ENCODE results near the gene SNN. TPM values are rescaled to one million over a fixed set of nuclear protein-coding genes. Genes with fewer than 3 reads are reported as not detected.

The SNN gene
- total RNA-seq, 1 experiment from 2014 or later: 15.6 TPM

DNA sequence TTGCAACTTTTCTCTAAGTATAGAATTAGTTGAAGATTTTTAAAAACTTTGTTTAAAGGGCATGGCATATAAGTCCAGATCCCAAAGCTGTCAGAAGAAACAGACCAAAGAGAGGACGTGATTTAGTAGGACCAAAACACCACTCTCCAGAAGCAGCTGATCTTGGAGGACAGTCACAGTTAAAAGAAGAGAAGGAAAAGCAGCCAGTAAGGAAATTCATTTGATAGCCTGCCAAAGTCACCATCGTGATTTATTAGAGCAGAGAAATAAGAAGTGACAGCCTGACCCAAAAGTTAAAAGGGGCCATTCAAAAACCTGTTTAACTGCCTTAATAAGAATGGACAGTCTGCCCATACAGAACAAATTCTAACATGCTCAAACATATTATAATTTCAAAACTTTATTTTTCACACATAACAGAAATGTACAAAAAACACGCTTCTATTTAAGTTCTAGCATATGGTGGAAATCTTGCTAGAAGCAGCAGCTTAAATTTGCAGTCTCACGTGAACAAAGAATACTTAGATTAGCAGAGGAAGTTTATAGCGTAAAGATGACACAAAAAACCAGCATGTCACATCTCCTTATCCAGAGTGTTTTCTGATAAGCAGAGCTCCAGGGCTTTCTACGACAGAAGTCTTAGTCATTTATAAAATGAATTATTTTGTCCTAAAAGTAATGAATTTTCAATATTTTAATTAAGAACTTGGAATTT, 37.2 kb downstream of the SNN start:
- Histone ChIP-seq H3K27me3 (ENCODE audit: control insufficient read depth, insufficient read depth, low read length) (no peaks in the 10 kb centered on the region), H3K4me1 (ENCODE audit: control insufficient read depth, insufficient read depth, low read length) (no peaks in the 10 kb centered on the region), H3K36me3 (ENCODE audit: control insufficient read depth, insufficient read depth, low read length) (no peaks in the 10 kb centered on the region), H3K9me3 (ENCODE audit: control insufficient read depth, insufficient read depth, low read depth, low read length) (no peaks in the 10 kb centered on the region), H3K4me3 (ENCODE audit: low read depth in 2 of 2, low read length in 2 of 2) (no peak overlapping the region), H3K27ac (ENCODE audit: low read length) (no peak overlapping the region)
- ChIA-PET POLR2A (no interaction called here), CTCF (no interaction called here)
- ATAC-seq (no peak), DNase-seq (ENCODE audit: low read depth, low spot score) (no peak)
- in situ Hi-C loops (cut with HindIII; ENCODE audit: low pct_unique_long_range_greater_than_20kb, low sequenced_read_pairs) (no loop called here), intact Hi-C loops (cut with micrococcal nuclease; ENCODE audit: unreplicated experiment) (no loop called here)
- BruUV-seq (replicated peaks): TSS peak; percentile 47
- TF ChIP-seq TCF7L2 (IDR thresholded peaks at IDR 0.05; ENCODE audit: low read depth, low read length) (no peak), SIN3A (IDR thresholded peaks at IDR 0.05; ENCODE audit: borderline replicate concordance, insufficient read depth, low read depth, low read length) (no peak), POLR2AphosphoS5 (IDR thresholded peaks at IDR 0.05; ENCODE audit: low read depth, low read length) (no peak)
- TF ChIP-seq, protein P1, sequence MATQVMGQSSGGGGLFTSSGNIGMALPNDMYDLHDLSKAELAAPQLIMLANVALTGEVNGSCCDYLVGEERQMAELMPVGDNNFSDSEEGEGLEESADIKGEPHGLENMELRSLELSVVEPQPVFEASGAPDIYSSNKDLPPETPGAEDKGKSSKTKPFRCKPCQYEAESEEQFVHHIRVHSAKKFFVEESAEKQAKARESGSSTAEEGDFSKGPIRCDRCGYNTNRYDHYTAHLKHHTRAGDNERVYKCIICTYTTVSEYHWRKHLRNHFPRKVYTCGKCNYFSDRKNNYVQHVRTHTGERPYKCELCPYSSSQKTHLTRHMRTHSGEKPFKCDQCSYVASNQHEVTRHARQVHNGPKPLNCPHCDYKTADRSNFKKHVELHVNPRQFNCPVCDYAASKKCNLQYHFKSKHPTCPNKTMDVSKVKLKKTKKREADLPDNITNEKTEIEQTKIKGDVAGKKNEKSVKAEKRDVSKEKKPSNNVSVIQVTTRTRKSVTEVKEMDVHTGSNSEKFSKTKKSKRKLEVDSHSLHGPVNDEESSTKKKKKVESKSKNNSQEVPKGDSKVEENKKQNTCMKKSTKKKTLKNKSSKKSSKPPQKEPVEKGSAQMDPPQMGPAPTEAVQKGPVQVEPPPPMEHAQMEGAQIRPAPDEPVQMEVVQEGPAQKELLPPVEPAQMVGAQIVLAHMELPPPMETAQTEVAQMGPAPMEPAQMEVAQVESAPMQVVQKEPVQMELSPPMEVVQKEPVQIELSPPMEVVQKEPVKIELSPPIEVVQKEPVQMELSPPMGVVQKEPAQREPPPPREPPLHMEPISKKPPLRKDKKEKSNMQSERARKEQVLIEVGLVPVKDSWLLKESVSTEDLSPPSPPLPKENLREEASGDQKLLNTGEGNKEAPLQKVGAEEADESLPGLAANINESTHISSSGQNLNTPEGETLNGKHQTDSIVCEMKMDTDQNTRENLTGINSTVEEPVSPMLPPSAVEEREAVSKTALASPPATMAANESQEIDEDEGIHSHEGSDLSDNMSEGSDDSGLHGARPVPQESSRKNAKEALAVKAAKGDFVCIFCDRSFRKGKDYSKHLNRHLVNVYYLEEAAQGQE (IDR thresholded peaks at IDR 0.05; ENCODE audit: insufficient read depth in 1 of 2, low read depth in 2 of 2, low read length in 1 of 2): no peak
- TF ChIP-seq, protein P2, sequence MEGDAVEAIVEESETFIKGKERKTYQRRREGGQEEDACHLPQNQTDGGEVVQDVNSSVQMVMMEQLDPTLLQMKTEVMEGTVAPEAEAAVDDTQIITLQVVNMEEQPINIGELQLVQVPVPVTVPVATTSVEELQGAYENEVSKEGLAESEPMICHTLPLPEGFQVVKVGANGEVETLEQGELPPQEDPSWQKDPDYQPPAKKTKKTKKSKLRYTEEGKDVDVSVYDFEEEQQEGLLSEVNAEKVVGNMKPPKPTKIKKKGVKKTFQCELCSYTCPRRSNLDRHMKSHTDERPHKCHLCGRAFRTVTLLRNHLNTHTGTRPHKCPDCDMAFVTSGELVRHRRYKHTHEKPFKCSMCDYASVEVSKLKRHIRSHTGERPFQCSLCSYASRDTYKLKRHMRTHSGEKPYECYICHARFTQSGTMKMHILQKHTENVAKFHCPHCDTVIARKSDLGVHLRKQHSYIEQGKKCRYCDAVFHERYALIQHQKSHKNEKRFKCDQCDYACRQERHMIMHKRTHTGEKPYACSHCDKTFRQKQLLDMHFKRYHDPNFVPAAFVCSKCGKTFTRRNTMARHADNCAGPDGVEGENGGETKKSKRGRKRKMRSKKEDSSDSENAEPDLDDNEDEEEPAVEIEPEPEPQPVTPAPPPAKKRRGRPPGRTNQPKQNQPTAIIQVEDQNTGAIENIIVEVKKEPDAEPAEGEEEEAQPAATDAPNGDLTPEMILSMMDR (IDR thresholded peaks at IDR 0.05): no peak

DNA sequence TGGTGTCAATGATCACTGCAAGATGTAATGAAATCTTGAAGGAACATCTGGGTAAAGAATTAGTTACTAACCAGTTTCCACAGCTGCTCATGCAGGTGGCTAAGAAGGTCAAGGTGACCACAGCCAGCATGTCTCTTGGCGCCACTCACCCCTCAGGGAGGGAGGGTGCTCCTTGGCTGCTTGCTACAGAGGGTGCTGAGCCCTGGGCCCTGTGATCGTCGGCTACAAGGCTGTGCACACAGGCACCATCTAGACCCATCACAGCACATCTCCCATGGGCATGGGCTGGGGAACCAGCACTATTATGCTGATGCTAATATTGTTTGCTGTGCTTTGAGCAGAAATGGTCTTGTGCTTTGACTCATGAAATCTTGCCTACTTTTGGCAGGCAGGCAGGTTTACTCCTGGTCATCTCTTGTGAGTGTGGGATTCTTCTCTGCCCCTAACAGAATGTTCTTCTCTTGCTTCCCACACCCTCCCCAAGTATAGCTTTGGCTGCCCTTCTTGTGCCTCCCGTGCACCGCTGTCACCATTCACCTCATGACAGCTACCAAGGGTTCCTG, 38.0 kb downstream of the SNN start:
- H3K4me1 ChIP-seq (ENCODE audit: control insufficient read depth, insufficient read depth, low read length): no peaks in the 10 kb centered on the region
- no peak overlapping the region for H3K4me3 ChIP-seq (ENCODE audit: low read depth in 2 of 2, low read length in 2 of 2)
- H3K27ac ChIP-seq (ENCODE audit: low read length): no peak overlapping the region
- intact Hi-C loops (cut with micrococcal nuclease; ENCODE audit: unreplicated experiment): no loop called here
- DNase-seq (ENCODE audit: low read depth, low spot score) (no peak), ATAC-seq (peak; percentile 60; the same call in 1 of the 2 replicates)
- in situ Hi-C loops (cut with HindIII; ENCODE audit: low pct_unique_long_range_greater_than_20kb, low sequenced_read_pairs): no loop called here
- POLR2A ChIA-PET: no interaction called here
- no peak for TF ChIP-seq TCF7L2 (IDR thresholded peaks at IDR 0.05; ENCODE audit: low read depth, low read length)
- no peak for TF ChIP-seq SIN3A (IDR thresholded peaks at IDR 0.05; ENCODE audit: borderline replicate concordance, insufficient read depth, low read depth, low read length)
- no peaks in the 10 kb centered on the region for H3K27me3 ChIP-seq (ENCODE audit: control insufficient read depth, insufficient read depth, low read length)
- CTCF ChIA-PET: no interaction called here
- H3K9me3 ChIP-seq (ENCODE audit: control insufficient read depth, insufficient read depth, low read depth, low read length): no peaks in the 10 kb centered on the region
- H3K36me3 ChIP-seq (ENCODE audit: control insufficient read depth, insufficient read depth, low read length): no peaks in the 10 kb centered on the region
- BruUV-seq (replicated peaks): no TSS peak

DNA sequence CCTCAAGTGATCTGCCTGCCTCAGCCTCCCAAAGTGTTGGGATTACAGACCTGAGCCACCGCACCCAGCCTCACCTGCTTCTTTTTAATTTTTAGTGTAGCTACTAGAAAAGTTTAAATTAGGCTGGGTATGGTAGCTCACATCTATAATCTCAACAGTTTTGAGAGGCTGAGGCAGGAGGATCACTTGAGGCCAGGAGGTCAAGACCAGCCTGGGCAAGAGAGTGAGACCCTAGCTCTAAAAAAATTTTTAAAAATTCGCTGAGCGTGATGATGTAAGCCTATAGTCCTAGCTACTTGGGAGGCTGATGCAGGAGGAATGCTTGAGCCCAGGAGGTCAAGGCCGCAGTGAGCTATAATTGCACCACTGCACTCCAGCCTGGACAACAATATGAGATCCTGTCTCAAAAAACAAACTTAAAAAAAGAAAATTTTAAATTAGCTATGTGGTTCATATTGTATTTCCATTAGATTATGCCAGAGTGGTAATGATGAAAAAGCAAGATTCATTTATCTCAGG, 39.5 kb downstream of the SNN start:
- intact Hi-C loops (cut with micrococcal nuclease; ENCODE audit: unreplicated experiment) (no loop called here), in situ Hi-C loops (cut with HindIII; ENCODE audit: low pct_unique_long_range_greater_than_20kb, low sequenced_read_pairs) (no loop called here)
- H3K27ac ChIP-seq (ENCODE audit: low read length): no peak overlapping the region
- H3K4me3 ChIP-seq (ENCODE audit: low read depth in 2 of 2, low read length in 2 of 2): no peak overlapping the region
- H3K9me3 ChIP-seq (ENCODE audit: control insufficient read depth, insufficient read depth, low read depth, low read length): no peaks in the 10 kb centered on the region
- CTCF ChIA-PET: no interaction called here
- no peak for ATAC-seq
- TF ChIP-seq, protein P1 (IDR thresholded peaks at IDR 0.05; ENCODE audit: insufficient read depth in 1 of 2, low read depth in 2 of 2, low read length in 1 of 2): no peak
- TF ChIP-seq POLR2AphosphoS5 (IDR thresholded peaks at IDR 0.05; ENCODE audit: low read depth, low read length) (no peak), SIN3A (IDR thresholded peaks at IDR 0.05; ENCODE audit: borderline replicate concordance, insufficient read depth, low read depth, low read length) (no peak), TCF7L2 (IDR thresholded peaks at IDR 0.05; ENCODE audit: low read depth, low read length) (no peak)
- TF ChIP-seq, protein P2 (IDR thresholded peaks at IDR 0.05): no peak
- no peaks in the 10 kb centered on the region for H3K36me3 ChIP-seq (ENCODE audit: control insufficient read depth, insufficient read depth, low read length)
- POLR2A ChIA-PET: no interaction called here
- DNase-seq (ENCODE audit: low read depth, low spot score): no peak
- no peaks in the 10 kb centered on the region for H3K27me3 ChIP-seq (ENCODE audit: control insufficient read depth, insufficient read depth, low read length)
- H3K4me1 ChIP-seq (ENCODE audit: control insufficient read depth, insufficient read depth, low read length): no peaks in the 10 kb centered on the region
- BruUV-seq (replicated peaks): no TSS peak
